B cell (primary cell): Measurements from ENCODE around the gene SEC24D. TPM values are rescaled to one million over a fixed set of nuclear protein-coding genes. Genes with fewer than 3 reads are reported as not detected.

Source experiments
- ATAC-seq: fragments of 200-7000 bp; cut with Tn5 transposase; one replicate; pipeline ENCODE4 v1.10.0; 2021; ENCODE audit warnings: low read depth, mild to moderate bottlenecking, moderate number of reproducible peaks, moderate library complexity
- CTCF ChIA-PET: fragments of 350-600 bp; sonication (Branson Sonifier 250); formaldehyde crosslinking; loops from one replicate; lab custom pipeline; 2021; ENCODE audit warnings: antibody characterized with exemption, inconsistent platforms; lab: Charles Lee
- POLR2A ChIA-PET: fragments of 350-600 bp; sonication (Branson Sonifier 250); formaldehyde crosslinking; loops from one replicate; lab custom pipeline; 2021; ENCODE audit warnings: antibody characterized with exemption; lab: Charles Lee
- DNase-seq: peaks from one replicate; pipeline ENCODE4 v3.0.0; 2013
- H2AFZ ChIP-seq: 2 replicates; pipeline ENCODE4 v1.6.1; 2012; ENCODE audit warnings: mild to moderate bottlenecking, low read depth, low read length; ENCODE audit not compliant: insufficient read depth, poor library complexity, severe bottlenecking
- H3K27ac ChIP-seq, 2 donors: 1 replicate in 1 of 2; 2 replicates in 1 of 2; pipeline ENCODE4 v1.5.1; 2012 to 2013; ENCODE audit warnings: low read length in 2 of 2, mild to moderate bottlenecking in 2 of 2, moderate library complexity in 1 of 2
- H3K27me3 ChIP-seq, 4 experiments: fragments of 200-600 bp in 1 of 4; sonication (generic) in 1 of 4; replicated peaks in 1 of 4; 1 replicate in 2 of 4; 2 replicates in 2 of 4; pipeline versions ENCODE4 v1.6.1 to v1.7.0; 2013 to 2016; ENCODE audit warnings: low read length in 3 of 4, mild to moderate bottlenecking in 2 of 4, mixed read lengths in 1 of 4, moderate library complexity in 1 of 4; ENCODE audit not compliant: insufficient read depth in 4 of 4, control insufficient read depth in 3 of 4; ENCODE audit errors: control extremely low read depth in 1 of 4
- H3K36me3 ChIP-seq, 2 experiments: replicated peaks in 1 of 2; 1 replicate in 1 of 2; 2 replicates in 1 of 2; pipeline versions ENCODE4 v1.6.1 to v1.7.1; 2013; ENCODE audit warnings: low read length in 1 of 2; ENCODE audit not compliant: insufficient read depth in 2 of 2, control insufficient read depth in 1 of 2; ENCODE audit errors: control extremely low read depth in 1 of 2, extremely low read depth in 1 of 2
- H3K4me1 ChIP-seq, 2 donors: fragments of 200-600 bp in 1 of 2; sonication (generic) in 1 of 2; 1 replicate in 1 of 2; 2 replicates in 1 of 2; pipeline versions ENCODE4 v1.5.1 to v1.6.1; 2013 to 2017; ENCODE audit warnings: low read length in 2 of 2; ENCODE audit not compliant: control insufficient read depth in 2 of 2, insufficient read depth in 2 of 2
- H3K4me2 ChIP-seq: replicated peaks from 2 replicates; pipeline ENCODE3; 2012; ENCODE audit warnings: mild to moderate bottlenecking, low read depth, low read length; ENCODE audit not compliant: poor library complexity, severe bottlenecking
- H3K4me3 ChIP-seq, 5 experiments: fragments of 200-600 bp in 1 of 5; sonication (generic) in 1 of 5; 1 replicate in 3 of 5; 2 replicates in 2 of 5; pipeline versions ENCODE4 v1.5.1 to v1.7.0; 2011 to 2016; ENCODE audit warnings: low read length in 4 of 5, mild to moderate bottlenecking in 4 of 5, low read depth in 2 of 5, control low read depth in 1 of 5, moderate library complexity in 1 of 5; ENCODE audit not compliant: insufficient read depth in 1 of 5; ENCODE audit errors: control extremely low read depth in 1 of 5, extremely low read depth in 1 of 5
- H3K79me2 ChIP-seq: fragments of 200-600 bp; sonication (generic); one replicate; pipeline ENCODE4 v1.6.0; 2016; ENCODE audit warnings: low read length; ENCODE audit not compliant: control insufficient read depth, insufficient read depth
- H3K9ac ChIP-seq: fragments of 200-600 bp; sonication (generic); 2 replicates; pipeline ENCODE4 v1.6.1; 2017; ENCODE audit warnings: mild to moderate bottlenecking, low read length, moderate library complexity
- H3K9me3 ChIP-seq, 3 donors: one replicate each; pipeline versions ENCODE4 v1.6.1 to v1.7.1; 2013; ENCODE audit warnings: low read length in 2 of 3; ENCODE audit not compliant: control insufficient read depth in 2 of 3, insufficient read depth in 1 of 3; ENCODE audit errors: control extremely low read depth in 1 of 3
- H4K20me1 ChIP-seq: 2 replicates; pipeline ENCODE4 v1.6.0; 2012; ENCODE audit warnings: mild to moderate bottlenecking, low read length; ENCODE audit not compliant: insufficient read depth, control insufficient read depth, poor library complexity, severe bottlenecking
- H3K27ac Mint-ChIP-seq: one replicate; pipeline ENCODE4 v1.8.0; 2021; ENCODE audit warnings: mixed read lengths
- H3K27me3 Mint-ChIP-seq: one replicate; pipeline ENCODE4 v1.8.0; 2021; ENCODE audit warnings: mixed read lengths
- H3K4me1 Mint-ChIP-seq: one replicate; pipeline ENCODE4 v1.8.0; 2021; ENCODE audit warnings: mixed read lengths
- H3K4me3 Mint-ChIP-seq: one replicate; pipeline ENCODE4 v1.8.0; 2021; ENCODE audit warnings: mixed read lengths
- H3K9me3 Mint-ChIP-seq: one replicate; pipeline ENCODE4 v1.8.0; 2022; ENCODE audit warnings: mixed read lengths; ENCODE audit not compliant: insufficient read depth
- CTCF ChIP-seq: fragments of 200-600 bp; IDR thresholded peaks from one replicate; pipeline ENCODE4 v1.8.0; 2022; ENCODE audit warnings: antibody characterized with exemption, mild to moderate bottlenecking
- EZH2 ChIP-seq: IDR thresholded peaks from 2 replicates; pipeline ENCODE4 v1.6.1; 2012; ENCODE audit warnings: borderline replicate concordance, low read depth, mild to moderate bottlenecking, moderate library complexity, low read length; ENCODE audit not compliant: insufficient read depth, poor library complexity, severe bottlenecking
- WGBS: methylation state at CpG from one replicate; pipeline ENCODE4 v1.1.5; 2013; ENCODE audit warnings: missing lambda C conversion rate; ENCODE audit not compliant: insufficient coverage; 5-methylcytosine and 5-hydroxymethylcytosine counted together
- intact Hi-C: fragments of 100-400 bp; cut with micrococcal nuclease; formaldehyde crosslinking; loops from one replicate; pipeline ENCODE4 v1.10.0; 2022
- polyA plus RNA-seq: library from polyadenylated mRNA; depleted of rRNA; stranded (reverse); fragments of >200 nt; gene quantifications from 2 replicates; pipeline ENCODE4 v1.2.3, GENCODE V29; 2012
- total RNA-seq, 2 donors: library from RNA; stranded (reverse); fragments of 120-200 nt in 1 of 2; gene quantifications; 1 replicate in 1 of 2; 2 replicates in 1 of 2; pipeline versions ENCODE4 v1.2.3 to v1.2.4, GENCODE V29; 2013 to 2022

The SEC24D gene
- total and polyA plus RNA-seq, 2 donors (not counting 1 experiment from before 2014, with no cell fraction given), result 7.1 to 15.8 TPM

GRCh38 chr4:118845552-118846050 is 9.7 kb upstream of the SEC24D start:
- H3K27me3 ChIP-seq, result peaks cover 0 to 2% (median 0%) of the 10 kb centered on the region in 4 experiments
- POLR2A ChIA-PET, result no interaction called here
- intact Hi-C loops, result no loop called here
- Mint-ChIP-seq H3K4me3 (no peak overlapping the region), H3K27me3 (peaks cover 3% of the 10 kb centered on the region), H3K27ac (no peak overlapping the region), H3K4me1 (peaks cover 7% of the 10 kb centered on the region), H3K9me3 (no peaks in the 10 kb centered on the region)
- ATAC-seq (no peak), DNase-seq (no peak)
- H4K20me1 ChIP-seq, result no peaks in the 10 kb centered on the region
- no peak overlapping the region for H3K9ac ChIP-seq
- peaks cover 6 to 7% of the 10 kb centered on the region in 2 donors for H3K4me1 ChIP-seq
- no peaks in the 10 kb centered on the region for H3K79me2 ChIP-seq
- CTCF ChIA-PET, result no interaction called here
- H3K9me3 ChIP-seq, result peaks cover 0 to 1% (median 0%) of the 10 kb centered on the region in 3 donors
- TF ChIP-seq CTCF (no peak), EZH2 (no peak)
- no peak overlapping the region for H2AFZ ChIP-seq
- H3K4me3 ChIP-seq, result no peak overlapping the region
- H3K27ac ChIP-seq, result no peak overlapping the region
- H3K4me2 ChIP-seq, result no peak overlapping the region
- no peaks in the 10 kb centered on the region for H3K36me3 ChIP-seq

GRCh38 chr4:118843237-118843636 is 7.3 kb upstream of the SEC24D start:
- ChIA-PET POLR2A (no interaction called here), CTCF (no interaction called here)
- Histone ChIP-seq H3K79me2 (no peaks in the 10 kb centered on the region), H3K4me3 (no peak overlapping the region), H4K20me1 (no peaks in the 10 kb centered on the region), H2AFZ (no peak overlapping the region), H3K27ac (no peak overlapping the region), H3K36me3 (no peaks in the 10 kb centered on the region), H3K9me3 (peaks cover 0 to 1% (median 0%) of the 10 kb centered on the region in 3 donors), H3K4me2 (no peak overlapping the region), H3K27me3 (peaks cover 0 to 2% (median 0%) of the 10 kb centered on the region in 4 experiments), H3K9ac (no peak overlapping the region), H3K4me1 (no peaks in the 10 kb centered on the region)
- H3K4me3 Mint-ChIP-seq, result no peak overlapping the region
- WGBS, result 51% methylated on average over 2 of the region's 6 CpGs
- no peaks in the 10 kb centered on the region for H3K9me3 Mint-ChIP-seq
- TF ChIP-seq EZH2, result no peak
- TF ChIP-seq CTCF, result no peak
- H3K27ac Mint-ChIP-seq, result no peak overlapping the region
- DNase-seq (no peak), ATAC-seq (no peak)
- intact Hi-C loops, result no loop called here
- H3K4me1 Mint-ChIP-seq, result no peaks in the 10 kb centered on the region
- peaks cover 6% of the 10 kb centered on the region for H3K27me3 Mint-ChIP-seq
